ENCODE results near the gene FEM1C.

DNA sequence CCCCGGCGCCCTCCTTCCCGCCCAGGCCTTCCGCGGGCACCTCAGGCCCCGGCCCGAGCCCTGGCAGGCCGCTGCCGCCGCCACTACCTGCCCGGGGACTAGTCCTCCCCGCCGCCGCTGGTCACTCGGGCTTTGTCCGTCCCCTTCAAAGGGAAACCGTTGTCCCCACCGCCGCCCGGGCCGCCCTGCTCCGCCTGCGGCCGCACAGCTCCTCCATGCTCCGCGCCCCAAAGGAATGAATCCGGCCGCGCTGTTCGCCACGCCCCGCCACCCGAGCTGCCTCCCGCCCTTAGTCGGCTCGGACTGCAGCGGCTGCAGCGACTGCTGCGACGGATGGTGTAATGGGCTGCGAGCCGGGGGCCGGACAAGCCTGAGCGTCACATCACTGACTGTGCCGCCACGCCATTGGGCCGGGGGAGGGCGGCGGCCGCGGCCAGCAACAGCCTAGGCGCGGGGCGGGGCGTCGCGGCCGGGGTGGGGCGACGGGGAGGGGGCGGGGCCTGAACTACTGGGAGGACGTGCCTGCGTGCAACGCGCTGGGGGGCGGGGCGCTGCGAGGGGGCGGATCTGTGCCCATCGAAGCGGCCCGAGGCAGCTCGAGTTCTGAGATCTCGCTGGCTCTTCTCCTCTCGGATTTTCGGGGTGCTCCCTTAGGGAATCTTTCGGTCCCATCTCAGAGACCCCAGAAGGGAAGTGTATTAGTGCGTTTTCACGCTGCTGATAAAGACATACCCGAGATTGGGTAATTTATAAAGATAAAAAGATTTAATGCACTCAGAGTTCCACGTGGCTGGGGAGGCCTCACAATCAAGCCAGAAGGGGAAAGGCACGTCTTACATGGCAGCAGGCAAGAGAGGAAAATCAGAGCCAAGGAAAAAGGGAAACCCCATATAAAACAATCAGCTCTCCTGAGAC, at the start of gene FEM1C:
- TF ChIP-seq, protein P1, sequence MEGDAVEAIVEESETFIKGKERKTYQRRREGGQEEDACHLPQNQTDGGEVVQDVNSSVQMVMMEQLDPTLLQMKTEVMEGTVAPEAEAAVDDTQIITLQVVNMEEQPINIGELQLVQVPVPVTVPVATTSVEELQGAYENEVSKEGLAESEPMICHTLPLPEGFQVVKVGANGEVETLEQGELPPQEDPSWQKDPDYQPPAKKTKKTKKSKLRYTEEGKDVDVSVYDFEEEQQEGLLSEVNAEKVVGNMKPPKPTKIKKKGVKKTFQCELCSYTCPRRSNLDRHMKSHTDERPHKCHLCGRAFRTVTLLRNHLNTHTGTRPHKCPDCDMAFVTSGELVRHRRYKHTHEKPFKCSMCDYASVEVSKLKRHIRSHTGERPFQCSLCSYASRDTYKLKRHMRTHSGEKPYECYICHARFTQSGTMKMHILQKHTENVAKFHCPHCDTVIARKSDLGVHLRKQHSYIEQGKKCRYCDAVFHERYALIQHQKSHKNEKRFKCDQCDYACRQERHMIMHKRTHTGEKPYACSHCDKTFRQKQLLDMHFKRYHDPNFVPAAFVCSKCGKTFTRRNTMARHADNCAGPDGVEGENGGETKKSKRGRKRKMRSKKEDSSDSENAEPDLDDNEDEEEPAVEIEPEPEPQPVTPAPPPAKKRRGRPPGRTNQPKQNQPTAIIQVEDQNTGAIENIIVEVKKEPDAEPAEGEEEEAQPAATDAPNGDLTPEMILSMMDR (IDR thresholded peaks at IDR 0.05 in 8 of 11, conservative IDR thresholded peaks at IDR 0.05 in 3 of 11) = peak in 2 of 11 experiments; percentile 14 to 19
- peak; percentile 100 for TF ChIP-seq POLR2AphosphoS5 (IDR thresholded peaks at IDR 0.05)

Data from spleen (tissue), 7 donors.